Measurements from ENCODE around the gene NFATC3.

The NFATC3 gene

DNA sequence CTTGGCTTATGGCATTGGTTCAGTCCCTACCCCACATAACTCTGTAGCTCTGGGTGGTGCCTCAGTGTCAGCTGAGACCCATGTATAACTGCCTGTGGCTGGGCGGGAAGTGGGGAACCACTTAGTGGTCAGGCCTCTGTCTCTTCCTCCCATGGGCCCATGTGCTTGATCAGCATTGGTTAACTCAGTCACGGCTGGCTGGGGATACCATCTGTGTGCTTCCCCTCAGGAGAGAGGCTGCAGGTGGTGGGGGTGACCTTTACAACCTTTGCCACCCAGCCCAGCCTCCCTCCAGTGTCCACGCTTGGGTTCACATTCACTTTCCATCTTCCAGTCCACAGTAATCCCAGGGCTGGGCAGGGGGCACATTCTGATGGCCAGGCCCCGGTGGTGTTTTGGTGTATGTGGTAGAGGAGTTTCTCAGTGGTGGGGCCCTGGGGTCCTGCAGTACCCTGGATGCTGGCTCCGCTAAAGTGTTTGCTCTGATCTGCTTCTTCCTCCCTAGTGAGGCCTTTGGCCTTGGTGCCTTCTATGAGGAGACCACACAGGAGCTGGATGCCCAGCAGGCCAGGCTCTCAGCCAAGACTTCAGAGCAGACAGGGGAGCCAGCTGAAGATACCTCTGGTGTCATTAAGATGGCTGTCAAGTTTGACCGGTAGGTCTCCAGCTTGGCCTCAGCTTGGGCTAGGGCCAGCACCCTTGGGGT lies 10.2 kb upstream of the NFATC3 start:
- TF ChIP-seq ZNF384 (IDR thresholded peaks at IDR 0.05), result no peak
- no peak for TF ChIP-seq SP1 (IDR thresholded peaks at IDR 0.05)
- TF ChIP-seq NFRKB (IDR thresholded peaks at IDR 0.05), result no peak
- no peak for TF ChIP-seq FOXA1 (IDR thresholded peaks at IDR 0.05)
- TF ChIP-seq L3MBTL2 (conservative IDR thresholded peaks at IDR 0.05), result no peak
- no peak for TF ChIP-seq HDGF (IDR thresholded peaks at IDR 0.05; ENCODE audit: borderline replicate concordance)
- TF ChIP-seq FOXK2 (IDR thresholded peaks at IDR 0.05), result no peak
- no peak for TF ChIP-seq CTBP1 (IDR thresholded peaks at IDR 0.05; ENCODE audit: borderline replicate concordance)
- TF ChIP-seq, protein P1, sequence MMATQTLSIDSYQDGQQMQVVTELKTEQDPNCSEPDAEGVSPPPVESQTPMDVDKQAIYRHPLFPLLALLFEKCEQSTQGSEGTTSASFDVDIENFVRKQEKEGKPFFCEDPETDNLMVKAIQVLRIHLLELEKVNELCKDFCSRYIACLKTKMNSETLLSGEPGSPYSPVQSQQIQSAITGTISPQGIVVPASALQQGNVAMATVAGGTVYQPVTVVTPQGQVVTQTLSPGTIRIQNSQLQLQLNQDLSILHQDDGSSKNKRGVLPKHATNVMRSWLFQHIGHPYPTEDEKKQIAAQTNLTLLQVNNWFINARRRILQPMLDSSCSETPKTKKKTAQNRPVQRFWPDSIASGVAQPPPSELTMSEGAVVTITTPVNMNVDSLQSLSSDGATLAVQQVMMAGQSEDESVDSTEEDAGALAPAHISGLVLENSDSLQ (IDR thresholded peaks at IDR 0.05), result no peak
- no peak for DNase-seq (ENCODE audit: extremely low spot score)
- POLR2A ChIA-PET, result interaction anchor here (4.3 kb wide), 1 partner anchor 9 kb away, joined by 27 read pairs; the partner anchor contains the start of gene NFATC3
- CTCF ChIA-PET, result interaction anchor here (1.1 kb wide), 1 partner anchor 11 kb away, joined by 4 read pairs; no protein-coding TSS in a partner anchor

DNA sequence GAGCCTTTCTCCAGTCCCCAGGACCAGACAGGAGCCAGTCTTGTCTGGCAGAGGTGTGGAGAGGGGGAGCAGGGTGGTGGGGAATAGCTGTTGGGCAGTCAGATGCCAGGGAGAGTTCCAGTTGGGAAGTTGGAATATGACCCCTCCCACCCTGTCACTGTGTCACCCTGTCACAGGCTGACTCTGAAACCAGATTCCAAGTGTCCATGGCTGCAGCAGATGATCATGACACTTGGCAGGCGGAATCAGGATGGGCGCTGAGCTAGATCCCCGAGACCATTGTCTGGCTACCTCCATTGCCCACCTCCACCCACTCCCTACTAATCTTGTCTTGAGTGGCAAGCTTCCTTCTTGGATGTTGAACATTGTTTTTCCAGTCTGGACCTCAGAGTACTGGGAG lies 9.2 kb upstream of the NFATC3 start:
- no peak for DNase-seq (ENCODE audit: extremely low spot score)
- no peak for TF ChIP-seq FOXK2 (IDR thresholded peaks at IDR 0.05)
- ChIA-PET CTCF (no interaction called here), POLR2A (interaction anchor here (4.3 kb wide), 1 partner anchor 8 kb away, joined by 27 read pairs; the partner anchor contains the start of gene NFATC3)

DNA sequence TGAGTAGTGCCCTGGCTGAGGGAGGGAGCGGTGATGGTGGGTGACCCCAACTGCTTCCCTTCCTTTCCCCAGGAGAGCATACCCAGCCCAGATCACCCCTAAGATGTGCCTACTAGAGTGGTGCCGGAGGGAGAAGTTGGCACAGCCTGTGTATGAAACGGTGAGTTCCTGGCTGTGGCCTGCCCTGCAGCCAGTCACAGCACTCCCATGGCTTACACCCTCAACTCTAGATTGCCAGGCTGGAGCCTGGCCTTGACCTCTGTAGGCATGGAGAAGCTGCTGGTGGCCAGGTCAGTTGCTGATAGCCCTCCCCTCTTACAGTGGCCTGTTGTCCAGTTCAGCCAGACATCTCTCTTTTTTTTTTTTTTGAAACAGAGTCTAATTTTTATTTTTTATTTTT lies 8.6 kb upstream of the NFATC3 start:
- no peak for DNase-seq (ENCODE audit: extremely low spot score)
- POLR2A ChIA-PET, result interaction anchor here (4.3 kb wide), 1 partner anchor 7 kb away, joined by 27 read pairs; the partner anchor contains the start of gene NFATC3
- CTCF ChIA-PET, result interaction anchor here (0.7 kb wide), 1 partner anchor 129 kb away, joined by 5 read pairs; no protein-coding TSS in a partner anchor
- no peak for TF ChIP-seq LEF1 (IDR thresholded peaks at IDR 0.05; ENCODE audit: borderline replicate concordance)
- TF ChIP-seq, protein P1 (IDR thresholded peaks at IDR 0.05), result no peak
- no peak for TF ChIP-seq NFRKB (IDR thresholded peaks at IDR 0.05)
- TF ChIP-seq CTBP1 (IDR thresholded peaks at IDR 0.05; ENCODE audit: borderline replicate concordance), result no peak
- TF ChIP-seq FOXK2 (IDR thresholded peaks at IDR 0.05), result no peak
- TF ChIP-seq L3MBTL2 (conservative IDR thresholded peaks at IDR 0.05), result no peak
- TF ChIP-seq SUZ12 (IDR thresholded peaks at IDR 0.05), result no peak

DNA sequence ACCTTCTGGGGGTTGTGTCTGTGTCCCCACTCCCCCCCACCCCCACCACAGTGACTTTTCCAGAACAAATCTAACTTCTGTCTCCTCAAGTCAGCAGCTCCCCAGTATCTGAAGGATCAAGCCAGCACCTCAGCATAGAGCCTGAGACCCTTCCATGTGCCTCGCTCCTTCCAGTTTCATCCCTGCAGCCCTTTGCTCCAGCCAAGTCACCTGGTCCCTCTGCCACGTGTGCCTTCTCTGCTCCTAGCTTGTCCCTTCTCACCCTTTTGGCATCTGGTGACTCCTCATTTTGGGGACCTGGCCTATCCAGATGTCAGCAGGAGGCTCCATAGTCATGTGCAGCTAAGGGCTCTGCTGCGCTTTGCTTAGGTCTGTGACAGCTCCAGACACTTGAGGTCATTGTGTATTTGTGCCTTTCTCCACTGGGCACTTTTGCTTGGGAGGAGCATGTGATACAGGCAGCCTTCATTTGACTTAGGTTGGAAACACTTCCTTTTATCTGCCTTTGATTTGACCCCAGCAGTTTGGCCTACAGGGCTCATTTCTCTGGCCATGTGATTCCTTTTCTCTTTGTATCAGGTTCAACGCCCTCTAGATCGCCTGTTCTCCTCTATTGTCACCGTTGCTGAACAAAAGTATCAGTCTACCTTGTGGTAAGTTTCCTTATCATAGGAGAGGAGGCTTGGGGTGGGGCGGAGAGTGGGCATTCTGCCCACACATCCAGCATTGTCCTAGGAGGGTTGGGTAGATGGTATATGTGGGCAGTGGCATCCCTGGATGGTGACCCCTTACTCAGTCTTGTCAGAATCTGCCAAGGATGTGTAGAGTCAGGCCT lies 7.1 kb upstream of the NFATC3 start:
- TF ChIP-seq SUZ12 (IDR thresholded peaks at IDR 0.05), result no peak
- TF ChIP-seq, protein P1 (IDR thresholded peaks at IDR 0.05), result no peak
- no peak for DNase-seq (ENCODE audit: extremely low spot score)
- CTCF ChIA-PET, result no interaction called here
- POLR2A ChIA-PET, result no interaction called here

DNA sequence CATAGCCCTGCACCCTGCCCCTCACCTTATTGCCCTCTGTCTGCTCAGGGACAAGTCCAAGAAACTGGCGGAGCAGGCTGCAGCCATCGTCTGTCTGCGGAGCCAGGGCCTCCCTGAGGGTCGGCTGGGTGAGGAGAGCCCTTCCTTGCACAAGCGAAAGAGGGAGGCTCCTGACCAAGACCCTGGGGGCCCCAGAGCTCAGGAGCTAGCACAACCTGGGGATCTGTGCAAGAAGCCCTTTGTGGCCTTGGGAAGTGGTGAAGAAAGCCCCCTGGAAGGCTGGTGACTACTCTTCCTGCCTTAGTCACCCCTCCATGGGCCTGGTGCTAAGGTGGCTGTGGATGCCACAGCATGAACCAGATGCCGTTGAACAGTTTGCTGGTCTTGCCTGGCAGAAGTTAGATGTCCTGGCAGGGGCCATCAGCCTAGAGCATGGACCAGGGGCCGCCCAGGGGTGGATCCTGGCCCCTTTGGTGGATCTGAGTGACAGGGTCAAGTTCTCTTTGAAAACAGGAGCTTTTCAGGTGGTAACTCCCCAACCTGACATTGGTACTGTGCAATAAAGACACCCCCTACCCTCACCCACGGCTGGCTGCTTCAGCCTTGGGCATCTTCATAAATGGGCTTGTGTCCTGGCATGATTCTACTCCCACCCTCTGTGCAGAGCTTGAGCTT lies 6.3 kb upstream of the NFATC3 start:
- no peak for DNase-seq (ENCODE audit: extremely low spot score)
- ChIA-PET POLR2A (no interaction called here), CTCF (no interaction called here)
- TF ChIP-seq SUZ12 (IDR thresholded peaks at IDR 0.05) (no peak), LEF1 (IDR thresholded peaks at IDR 0.05; ENCODE audit: borderline replicate concordance) (no peak), FOXA1 (IDR thresholded peaks at IDR 0.05) (no peak), BHLHE40 (IDR thresholded peaks at IDR 0.05; ENCODE audit: borderline replicate concordance) (no peak), NFRKB (IDR thresholded peaks at IDR 0.05) (no peak), TARDBP (IDR thresholded peaks at IDR 0.05) (no peak), SP1 (IDR thresholded peaks at IDR 0.05) (no peak), CTBP1 (IDR thresholded peaks at IDR 0.05; ENCODE audit: borderline replicate concordance) (no peak), FOXK2 (IDR thresholded peaks at IDR 0.05) (no peak), ELF4 (IDR thresholded peaks at IDR 0.05) (no peak), L3MBTL2 (conservative IDR thresholded peaks at IDR 0.05) (no peak), ARNT (IDR thresholded peaks at IDR 0.05) (no peak), FOXM1 (IDR thresholded peaks at IDR 0.05; ENCODE audit: borderline replicate concordance) (no peak)
- TF ChIP-seq, protein P1 (IDR thresholded peaks at IDR 0.05), result no peak

DNA sequence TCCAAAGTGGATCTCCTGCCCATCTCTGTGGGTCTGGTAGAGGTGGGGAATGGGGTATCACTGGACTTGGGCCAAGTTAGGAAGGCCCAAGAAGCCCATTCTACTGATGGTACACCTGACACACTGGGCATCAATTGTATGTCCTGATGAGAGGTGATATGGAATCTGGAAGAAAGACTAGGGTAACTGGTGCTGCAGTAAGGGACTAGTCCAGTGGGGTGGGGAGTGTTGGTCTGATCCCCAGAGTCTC lies 5.9 kb upstream of the NFATC3 start:
- CTCF ChIA-PET, result no interaction called here
- TF ChIP-seq BHLHE40 (IDR thresholded peaks at IDR 0.05; ENCODE audit: borderline replicate concordance) (no peak), ZNF384 (IDR thresholded peaks at IDR 0.05) (no peak), ELF4 (IDR thresholded peaks at IDR 0.05) (no peak), FOXK2 (IDR thresholded peaks at IDR 0.05) (no peak), FOXA1 (IDR thresholded peaks at IDR 0.05) (no peak), SUZ12 (IDR thresholded peaks at IDR 0.05) (no peak), TARDBP (IDR thresholded peaks at IDR 0.05) (no peak), FOXM1 (IDR thresholded peaks at IDR 0.05; ENCODE audit: borderline replicate concordance) (no peak), L3MBTL2 (conservative IDR thresholded peaks at IDR 0.05) (no peak), CTBP1 (IDR thresholded peaks at IDR 0.05; ENCODE audit: borderline replicate concordance) (no peak), SP1 (IDR thresholded peaks at IDR 0.05) (no peak), NFRKB (IDR thresholded peaks at IDR 0.05) (no peak), ARNT (IDR thresholded peaks at IDR 0.05) (no peak), LEF1 (IDR thresholded peaks at IDR 0.05; ENCODE audit: borderline replicate concordance) (no peak)
- TF ChIP-seq, protein P1 (IDR thresholded peaks at IDR 0.05), result no peak
- POLR2A ChIA-PET, result no interaction called here
- DNase-seq (ENCODE audit: extremely low spot score), result no peak

Measured in HEK293T (cell line).